Keratinocyte (primary cell): Measurements from ENCODE around the gene REEP3. TPM values are rescaled to one million over a fixed set of nuclear protein-coding genes. Genes with fewer than 3 reads are reported as not detected.

ENCODE experiments used
- DNase-seq: peaks from one replicate; pipeline ENCODE4 v3.0.0-alpha.2; 2011; ENCODE audit warnings: low read depth, missing footprints, low spot score
- FAIRE-seq: peaks from 2 replicates; lab custom pipeline; 2011; peaks lifted over from hg19 to GRCh38; lab: Jason Lieb, UNC
- H2AFZ ChIP-seq: 2 replicates; pipeline ENCODE4 v1.6.0; 2012; ENCODE audit warnings: low read length, control low read depth, inconsistent platforms; ENCODE audit not compliant: control insufficient read depth
- H3K27ac ChIP-seq: 2 replicates; pipeline ENCODE4 v1.5.1; 2011; ENCODE audit warnings: low read length; ENCODE audit not compliant: control insufficient read depth, insufficient read depth
- H3K27me3 ChIP-seq: 3 replicates; pipeline ENCODE4 v1.6.0; 2011; ENCODE audit warnings: low read length; ENCODE audit not compliant: control insufficient read depth, insufficient read depth; ENCODE audit errors: extremely low read depth
- H3K36me3 ChIP-seq, 2 experiments: 2 replicates in 1 of 2; 3 replicates in 1 of 2; pipeline ENCODE4 v1.5.1; 2011; ENCODE audit warnings: low read length in 2 of 2, mild to moderate bottlenecking in 1 of 2; ENCODE audit not compliant: control insufficient read depth in 2 of 2, insufficient read depth in 2 of 2; ENCODE audit errors: extremely low read depth in 1 of 2
- H3K4me1 ChIP-seq: 3 replicates; pipeline ENCODE4 v1.5.1; 2011; ENCODE audit warnings: low read length; ENCODE audit not compliant: control insufficient read depth, insufficient read depth; ENCODE audit errors: extremely low read depth
- H3K4me2 ChIP-seq: 3 replicates; pipeline ENCODE4 v1.6.0; 2011; ENCODE audit warnings: low read depth, low read length; ENCODE audit not compliant: control insufficient read depth, insufficient read depth; ENCODE audit errors: extremely low read depth
- H3K4me3 ChIP-seq, 3 experiments: fragments of 200-600 bp in 1 of 3; sonication (generic) in 1 of 3; 2 replicates in 2 of 3; 3 replicates in 1 of 3; pipeline ENCODE4 v1.5.1; 2011 to 2016; ENCODE audit warnings: low read length in 3 of 3, mild to moderate bottlenecking in 3 of 3, control low read depth in 2 of 3, inconsistent platforms in 1 of 3, low read depth in 1 of 3, mixed read lengths in 1 of 3, mixed run types in 1 of 3, moderate library complexity in 1 of 3; ENCODE audit not compliant: control insufficient read depth in 2 of 3, insufficient read depth in 2 of 3; ENCODE audit errors: extremely low read depth in 1 of 3
- H3K79me2 ChIP-seq: 2 replicates; pipeline ENCODE4 v1.6.0; 2012; ENCODE audit warnings: low read length; ENCODE audit not compliant: control insufficient read depth, insufficient read depth
- H3K9ac ChIP-seq: 3 replicates; pipeline ENCODE4 v1.6.0; 2011; ENCODE audit warnings: low read length; ENCODE audit not compliant: control insufficient read depth, insufficient read depth; ENCODE audit errors: extremely low read depth
- H3K9me1 ChIP-seq: 3 replicates; pipeline ENCODE4 v1.6.0; 2011; ENCODE audit warnings: low read length; ENCODE audit not compliant: control insufficient read depth, insufficient read depth; ENCODE audit errors: extremely low read depth
- H3K9me3 ChIP-seq: 2 replicates; pipeline ENCODE4 v1.5.1; 2012; ENCODE audit warnings: low read depth, low read length; ENCODE audit not compliant: control insufficient read depth
- H4K20me1 ChIP-seq: 3 replicates; pipeline ENCODE4 v1.6.0; 2011; ENCODE audit warnings: low read length; ENCODE audit not compliant: control insufficient read depth, insufficient read depth; ENCODE audit errors: extremely low read depth
- CTCF ChIP-seq, 3 experiments: IDR thresholded peaks in 1 of 3; conservative IDR thresholded peaks in 1 of 3; optimal IDR thresholded peaks in 1 of 3; 2 replicates in 2 of 3; 3 replicates in 1 of 3; pipeline versions ENCODE3 to v1.5.1; 2011; ENCODE audit warnings: low read length in 3 of 3, mild to moderate bottlenecking in 3 of 3, moderate library complexity in 2 of 3, control low read depth in 1 of 3, inconsistent platforms in 1 of 3; ENCODE audit not compliant: insufficient read depth in 2 of 3; ENCODE audit errors: extremely low read depth in 1 of 3
- EZH2 ChIP-seq: IDR thresholded peaks from one replicate; pipeline ENCODE4 v1.6.1; 2012; ENCODE audit warnings: inconsistent platforms, mild to moderate bottlenecking, low read length, moderate library complexity
- dilution Hi-C: fragments of 300-500 bp; cut with MboI; formaldehyde crosslinking; loops from one replicate; pipeline ENCODE4 v1.7.0; 2020; ENCODE audit warnings: low sequenced_read_pairs; ENCODE audit not compliant: extremely low pct_ligation_motif_present
- polyA plus RNA-seq, 5 experiments: library from polyadenylated mRNA; depleted of rRNA in 3 of 5; stranded (reverse) in 3 of 5; stranded (forward) in 1 of 5; unstranded in 1 of 5; fragments of >200 nt; gene quantifications; 1 replicate in 1 of 5; 2 replicates in 3 of 5; 3 replicates in 1 of 5; pipeline versions ENCODE4 v1.2.1 to v1.2.3, GENCODE V29; 2011 to 2012; ENCODE audit warnings: missing spikeins in 2 of 5, low read depth in 1 of 5, low replicate concordance in 1 of 5

Gene REEP3
- polyA plus RNA-seq, 1 donor (not counting 4 experiments of a cell fraction or from before 2014, with no cell fraction given) = 52.8 TPM

DNA sequence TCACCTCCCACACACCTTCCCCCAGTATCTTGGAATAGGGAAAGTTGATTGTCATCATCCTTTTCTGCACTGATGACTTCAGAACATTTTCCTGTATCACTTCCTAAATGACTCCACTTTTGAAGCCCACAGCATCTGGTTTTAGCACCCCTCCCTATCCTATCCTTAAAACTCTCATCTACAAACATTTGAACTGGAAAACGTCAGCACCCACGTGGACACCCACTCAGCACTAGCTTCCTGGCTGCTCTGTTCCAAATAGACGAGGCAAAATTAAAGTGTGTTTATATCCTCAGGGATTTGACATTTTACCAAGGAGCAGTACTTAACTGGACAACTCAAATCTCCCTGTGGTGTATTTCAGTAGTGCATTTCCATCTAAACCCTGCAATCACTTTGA, 73.9 kb downstream of the REEP3 start:
- Histone ChIP-seq H3K27me3 (no peaks in the 10 kb centered on the region), H3K4me3 (no peak overlapping the region), H3K79me2 (peaks cover 35% of the 10 kb centered on the region), H3K27ac (no peak overlapping the region), H3K9me1 (no peaks in the 10 kb centered on the region), H3K4me2 (no peak overlapping the region), H3K36me3 (peaks cover 9 to 15% of the 10 kb centered on the region in 2 experiments), H3K9ac (no peak overlapping the region), H3K4me1 (no peaks in the 10 kb centered on the region), H4K20me1 (no peaks in the 10 kb centered on the region), H2AFZ (no peak overlapping the region), H3K9me3 (no peaks in the 10 kb centered on the region)
- TF ChIP-seq EZH2 = no peak
- no peak for TF ChIP-seq CTCF (optimal IDR thresholded peaks at IDR 0.05 in 1 of 3, IDR thresholded peaks at IDR 0.05 in 1 of 3, conservative IDR thresholded peaks at IDR 0.05 in 1 of 3; ENCODE audit: extremely low read depth in 1 of 3, insufficient read depth in 2 of 3, low read length in 3 of 3)
- no peak for FAIRE-seq
- no peak for DNase-seq
- dilution Hi-C loops = no loop called here

DNA sequence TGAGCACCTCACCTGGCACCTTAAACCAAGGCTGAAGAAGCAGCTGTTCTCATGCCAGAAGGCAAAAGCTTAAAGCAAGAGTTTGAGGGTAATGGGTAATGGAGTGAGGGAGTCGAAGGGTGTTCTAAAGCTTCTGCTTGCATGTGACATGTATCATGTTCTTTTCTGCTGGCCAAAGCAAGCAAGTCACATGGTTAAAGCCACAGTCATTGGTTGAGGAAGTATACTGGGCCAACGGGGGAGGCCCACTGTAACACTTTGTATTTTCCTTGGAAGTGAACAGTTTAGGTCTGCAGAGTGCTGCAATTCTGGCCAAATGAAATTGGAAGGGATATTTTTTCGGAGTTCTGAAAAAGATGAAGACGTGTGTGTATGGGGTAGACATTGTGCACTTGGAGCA, 75.7 kb downstream of the REEP3 start:
- Histone ChIP-seq H3K9me1 (no peaks in the 10 kb centered on the region), H3K4me2 (no peak overlapping the region), H3K4me3 (no peak overlapping the region), H3K9ac (no peak overlapping the region), H3K79me2 (peaks cover 19% of the 10 kb centered on the region), H3K4me1 (no peaks in the 10 kb centered on the region), H2AFZ (no peak overlapping the region), H3K36me3 (peaks cover 13 to 20% of the 10 kb centered on the region in 2 experiments), H3K27ac (no peak overlapping the region), H3K9me3 (no peaks in the 10 kb centered on the region), H4K20me1 (no peaks in the 10 kb centered on the region), H3K27me3 (no peaks in the 10 kb centered on the region)
- dilution Hi-C loops = no loop called here
- TF ChIP-seq CTCF (optimal IDR thresholded peaks at IDR 0.05 in 1 of 3, IDR thresholded peaks at IDR 0.05 in 1 of 3, conservative IDR thresholded peaks at IDR 0.05 in 1 of 3; ENCODE audit: extremely low read depth in 1 of 3, insufficient read depth in 2 of 3, low read length in 3 of 3) = no peak
- TF ChIP-seq EZH2 = no peak
- FAIRE-seq (no peak), DNase-seq (no peak)
